Gastroesophageal sphincter (tissue), 3 donors: Measurements from ENCODE around the gene MAP7.

Experiments used
- EP300 ChIP-seq: sonication (generic); formaldehyde crosslinking; IDR thresholded peaks from one replicate; pipeline ENCODE4 v1.6.1; 2017; ENCODE audit warnings: antibody characterized with exemption, mild to moderate bottlenecking
- TF ChIP-seq, protein P1 (sequence below), 4 experiments: fragments of 200-600 bp in 2 of 4; fragments of 450-650 bp in 2 of 4; sonication (generic) in 1 of 4; IDR thresholded peaks; one replicate each; pipeline ENCODE4 v1.5.1; 2017 to 2019; ENCODE audit warnings: antibody characterized with exemption in 4 of 4, mild to moderate bottlenecking in 2 of 4, moderate library complexity in 2 of 4

- TF ChIP-seq EP300 = no peak
- TF ChIP-seq, protein P1, sequence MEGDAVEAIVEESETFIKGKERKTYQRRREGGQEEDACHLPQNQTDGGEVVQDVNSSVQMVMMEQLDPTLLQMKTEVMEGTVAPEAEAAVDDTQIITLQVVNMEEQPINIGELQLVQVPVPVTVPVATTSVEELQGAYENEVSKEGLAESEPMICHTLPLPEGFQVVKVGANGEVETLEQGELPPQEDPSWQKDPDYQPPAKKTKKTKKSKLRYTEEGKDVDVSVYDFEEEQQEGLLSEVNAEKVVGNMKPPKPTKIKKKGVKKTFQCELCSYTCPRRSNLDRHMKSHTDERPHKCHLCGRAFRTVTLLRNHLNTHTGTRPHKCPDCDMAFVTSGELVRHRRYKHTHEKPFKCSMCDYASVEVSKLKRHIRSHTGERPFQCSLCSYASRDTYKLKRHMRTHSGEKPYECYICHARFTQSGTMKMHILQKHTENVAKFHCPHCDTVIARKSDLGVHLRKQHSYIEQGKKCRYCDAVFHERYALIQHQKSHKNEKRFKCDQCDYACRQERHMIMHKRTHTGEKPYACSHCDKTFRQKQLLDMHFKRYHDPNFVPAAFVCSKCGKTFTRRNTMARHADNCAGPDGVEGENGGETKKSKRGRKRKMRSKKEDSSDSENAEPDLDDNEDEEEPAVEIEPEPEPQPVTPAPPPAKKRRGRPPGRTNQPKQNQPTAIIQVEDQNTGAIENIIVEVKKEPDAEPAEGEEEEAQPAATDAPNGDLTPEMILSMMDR (IDR thresholded peaks at IDR 0.05) = no peak
Observed at GRCh38 chr6:136341967-136342366, 208.3 kb downstream of the MAP7 start.
